ENCODE data around the gene ADIRF.
"Not testable (repeated sequence)": the region's sequence is repeated elsewhere in the genome, so short reads cannot be mapped to it uniquely, and the experiment has no call there.

Gene ADIRF

GRCh38 chr10:86968271-86968993 is at the start of gene ADIRF:
ADIRF (plus strand) TSS chr10:86968482; CDS start chr10:86968545, 63 bp downstream.
- DNase-seq (ENCODE audit: low read depth, low spot score): no peak

- no peak for DNase-seq (ENCODE audit: low read depth, low spot score)
Measured at GRCh38 chr10:86922553-86922961, 45.7 kb upstream of the ADIRF start.

GRCh38 chr10:86929468-86930380 is 38.6 kb upstream of the ADIRF start:
- DNase-seq (ENCODE audit: low read depth, low spot score): no peak

GRCh38 chr10:86931872-86932271 is 36.4 kb upstream of the ADIRF start:
- DNase-seq (ENCODE audit: low read depth, low spot score): no peak

- DNase-seq (ENCODE audit: low read depth, low spot score): no peak
Measured at GRCh38 chr10:86932674-86933073, 35.6 kb upstream of the ADIRF start.

- DNase-seq (ENCODE audit: low read depth, low spot score): not testable (repeated sequence)
Measured at GRCh38 chr10:86934162-86934711, 34.0 kb upstream of the ADIRF start.

- no peak for DNase-seq (ENCODE audit: low read depth, low spot score)
Measured at GRCh38 chr10:86936661-86937501, 31.4 kb upstream of the ADIRF start.

GRCh38 chr10:86937502-86938154 is 30.7 kb upstream of the ADIRF start:
- DNase-seq (ENCODE audit: low read depth, low spot score): no peak

- no peak for DNase-seq (ENCODE audit: low read depth, low spot score)
Measured at GRCh38 chr10:86938260-86938659, 30.0 kb upstream of the ADIRF start.

- not testable (repeated sequence) for DNase-seq (ENCODE audit: low read depth, low spot score)
Measured at GRCh38 chr10:86940076-86940475, 28.2 kb upstream of the ADIRF start.

- no peak for DNase-seq (ENCODE audit: low read depth, low spot score)
Measured at GRCh38 chr10:86940677-86941076, 27.6 kb upstream of the ADIRF start.

- DNase-seq (ENCODE audit: low read depth, low spot score): no peak
Measured at GRCh38 chr10:86941426-86941825, 26.9 kb upstream of the ADIRF start.

- DNase-seq (ENCODE audit: low read depth, low spot score): no peak
Measured at GRCh38 chr10:86941991-86942421, 26.3 kb upstream of the ADIRF start.

- DNase-seq (ENCODE audit: low read depth, low spot score): no peak
Measured at GRCh38 chr10:86942441-86943315, 25.6 kb upstream of the ADIRF start.

GRCh38 chr10:86943316-86944030 is 24.8 kb upstream of the ADIRF start:
- no peak for DNase-seq (ENCODE audit: low read depth, low spot score)

GRCh38 chr10:86944031-86944419 is 24.3 kb upstream of the ADIRF start:
- DNase-seq (ENCODE audit: low read depth, low spot score): no peak

- no peak for DNase-seq (ENCODE audit: low read depth, low spot score)
Measured at GRCh38 chr10:86944471-86944870, 23.8 kb upstream of the ADIRF start.

- no peak for DNase-seq (ENCODE audit: low read depth, low spot score)
Measured at GRCh38 chr10:86944907-86945306, 23.4 kb upstream of the ADIRF start.
